ENCODE measurements around the gene ZDHHC12. TPM values are rescaled to one million over a fixed set of nuclear protein-coding genes. Genes with fewer than 3 reads are reported as not detected.

Gene ZDHHC12
- total and polyA plus RNA-seq, 2 donors (not counting 3 experiments of a cell fraction or from before 2014, with no cell fraction given) = 28.8 to 62.0 TPM

DNA sequence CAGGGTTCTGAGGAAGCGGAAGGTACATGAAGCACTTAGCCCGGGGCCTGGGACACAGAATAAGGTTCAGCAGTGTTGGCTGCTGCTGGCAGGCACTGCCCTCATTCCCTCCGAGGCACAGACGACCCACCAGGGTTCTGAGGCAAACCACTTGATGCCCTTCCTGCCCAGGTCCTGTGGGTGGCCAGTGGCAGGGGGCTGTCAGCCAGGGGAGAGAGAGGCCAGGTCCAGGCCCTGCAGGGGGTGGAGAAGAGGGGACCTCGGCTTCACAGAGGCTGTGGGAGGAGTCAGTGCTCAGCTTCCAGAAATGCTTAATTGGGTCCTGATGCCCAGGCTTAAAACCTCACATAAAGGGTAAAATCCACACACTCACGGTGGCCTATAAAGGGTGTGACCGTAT is 4.4 kb upstream of the ZDHHC12 start:
- POLR2A ChIA-PET = interaction anchor here (0.6 kb wide), 1 partner anchor 44 kb away, joined by 5 read pairs; no protein-coding TSS in a partner anchor
- Histone ChIP-seq H3K9me3 (replicated peaks; ENCODE audit: control insufficient read depth, insufficient read depth, low read length) (no peaks in the 10 kb centered on the region), H3K27ac (ENCODE audit: insufficient read depth, low read depth, low read length) (no peak overlapping the region), H3K9me1 (replicated peaks; ENCODE audit: control insufficient read depth, extremely low read depth, insufficient read depth, low read length) (no peaks in the 10 kb centered on the region), H3K27me3 (ENCODE audit: control insufficient read depth in 2 of 2, insufficient read depth in 2 of 2, low read length in 2 of 2) (no peaks in the 10 kb centered on the region), H3K36me3 (ENCODE audit: control insufficient read depth in 2 of 2, extremely low read depth in 1 of 2, insufficient read depth in 2 of 2, low read length in 2 of 2) (no peaks in the 10 kb centered on the region), H4K20me1 (replicated peaks; ENCODE audit: control insufficient read depth, extremely low read depth, insufficient read depth, low read length) (no peaks in the 10 kb centered on the region), H2AFZ (ENCODE audit: low read depth, low read length) (no peak overlapping the region), H3K4me3 (replicated peaks in 1 of 3; ENCODE audit: insufficient read depth in 1 of 3, low read depth in 1 of 3, low read length in 3 of 3) (no peak overlapping the region), H3K9ac (replicated peaks; ENCODE audit: extremely low read depth, insufficient read depth, low read length) (no peak overlapping the region), H3K79me2 (ENCODE audit: control insufficient read depth, insufficient read depth, low read length) (no peaks in the 10 kb centered on the region), H3K4me2 (ENCODE audit: insufficient read depth, low read length) (no peak overlapping the region), H3K4me1 (ENCODE audit: control insufficient read depth, extremely low read depth, insufficient read depth, low read length) (peaks cover 5% of the 10 kb centered on the region)
- intact Hi-C loops (cut with micrococcal nuclease) = no loop called here
- no TSS peak for BruUV-seq (replicated peaks)
- FAIRE-seq (no peak), DNase-seq (ENCODE audit: low read depth, low spot score) (no peak)
- CTCF ChIA-PET = interaction anchor here (0.9 kb wide), 1 partner anchor 26 kb away, joined by 3 read pairs; the partner anchor contains the start of gene PKN3
- no peak for TF ChIP-seq POLR2A (IDR thresholded peaks at IDR 0.05; ENCODE audit: low read depth, low read length)
- TF ChIP-seq, protein P1, sequence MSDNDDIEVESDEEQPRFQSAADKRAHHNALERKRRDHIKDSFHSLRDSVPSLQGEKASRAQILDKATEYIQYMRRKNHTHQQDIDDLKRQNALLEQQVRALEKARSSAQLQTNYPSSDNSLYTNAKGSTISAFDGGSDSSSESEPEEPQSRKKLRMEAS (IDR thresholded peaks at IDR 0.05; ENCODE audit: insufficient read depth, insufficient read length) = no peak
- no peak for TF ChIP-seq MYC (IDR thresholded peaks at IDR 0.05; ENCODE audit: low read depth, low read length)
- TF ChIP-seq POLR2AphosphoS5 (IDR thresholded peaks at IDR 0.05; ENCODE audit: insufficient read depth, low read depth, low read length) = no peak
- no peak for TF ChIP-seq FOS (IDR thresholded peaks at IDR 0.05; ENCODE audit: borderline replicate concordance, insufficient read depth, low read length)
- no peak for TF ChIP-seq EZH2 (IDR thresholded peaks at IDR 0.05; ENCODE audit: borderline replicate concordance, low read depth, low read length, severe bottlenecking)
- TF ChIP-seq GATA2 (IDR thresholded peaks at IDR 0.05; ENCODE audit: insufficient read depth, insufficient read length, low read depth, low read length) = no peak
- TF ChIP-seq, protein P2, sequence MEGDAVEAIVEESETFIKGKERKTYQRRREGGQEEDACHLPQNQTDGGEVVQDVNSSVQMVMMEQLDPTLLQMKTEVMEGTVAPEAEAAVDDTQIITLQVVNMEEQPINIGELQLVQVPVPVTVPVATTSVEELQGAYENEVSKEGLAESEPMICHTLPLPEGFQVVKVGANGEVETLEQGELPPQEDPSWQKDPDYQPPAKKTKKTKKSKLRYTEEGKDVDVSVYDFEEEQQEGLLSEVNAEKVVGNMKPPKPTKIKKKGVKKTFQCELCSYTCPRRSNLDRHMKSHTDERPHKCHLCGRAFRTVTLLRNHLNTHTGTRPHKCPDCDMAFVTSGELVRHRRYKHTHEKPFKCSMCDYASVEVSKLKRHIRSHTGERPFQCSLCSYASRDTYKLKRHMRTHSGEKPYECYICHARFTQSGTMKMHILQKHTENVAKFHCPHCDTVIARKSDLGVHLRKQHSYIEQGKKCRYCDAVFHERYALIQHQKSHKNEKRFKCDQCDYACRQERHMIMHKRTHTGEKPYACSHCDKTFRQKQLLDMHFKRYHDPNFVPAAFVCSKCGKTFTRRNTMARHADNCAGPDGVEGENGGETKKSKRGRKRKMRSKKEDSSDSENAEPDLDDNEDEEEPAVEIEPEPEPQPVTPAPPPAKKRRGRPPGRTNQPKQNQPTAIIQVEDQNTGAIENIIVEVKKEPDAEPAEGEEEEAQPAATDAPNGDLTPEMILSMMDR (IDR thresholded peaks at IDR 0.05; ENCODE audit: extremely low read depth in 1 of 2, insufficient read depth in 1 of 2, low read depth in 1 of 2, low read length in 2 of 2) = no peak
- TF ChIP-seq JUN (IDR thresholded peaks at IDR 0.05; ENCODE audit: borderline replicate concordance, insufficient read depth, insufficient read length, low read depth) = no peak
- dilution Hi-C loops (cut with MboI; ENCODE audit: extremely low pct_ligation_motif_present, low sequenced_read_pairs) = no loop called here
